ENCODE data around the gene PRR20G.
"Not testable (repeated sequence)": the region's sequence is repeated elsewhere in the genome, so short reads cannot be mapped to it uniquely, and the experiment has no call there.

PRR20G gene

GRCh38 chr3:127287840-127288239 lies at the start of gene PRR20G:
Gene PRR20G (minus strand): TSS chr3:127288046. CDS start chr3:127287365, 681 bp downstream.
- no peak for DNase-seq

- DNase-seq: no peak
Observed at GRCh38 chr3:127337001-127337400, 49.2 kb upstream of the PRR20G start.

DNA sequence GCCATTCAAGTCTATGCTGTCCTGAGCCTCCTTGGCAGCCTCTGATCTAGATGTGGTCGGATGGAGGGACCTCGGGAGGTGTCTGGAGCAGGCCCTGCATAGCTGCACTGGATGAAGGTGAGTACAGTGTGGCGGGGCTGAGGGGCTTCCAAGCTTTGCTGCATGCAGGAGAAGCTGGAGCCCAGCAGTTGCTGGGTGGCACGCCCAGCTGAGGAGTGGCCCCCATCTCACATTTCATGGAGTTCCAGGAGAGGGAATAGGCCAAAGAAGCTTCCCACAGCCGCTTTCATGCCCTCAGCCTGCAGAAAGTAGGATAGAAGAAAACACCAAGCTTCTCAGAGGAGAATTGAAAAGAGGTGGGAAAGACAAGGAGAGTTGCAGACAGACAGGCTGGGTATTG lies 48.3 kb upstream of the PRR20G start:
- no peak for DNase-seq

- no peak for DNase-seq
Observed at GRCh38 chr3:127330385-127330784, 42.5 kb upstream of the PRR20G start.

GRCh38 chr3:127329631-127330285 lies 41.9 kb upstream of the PRR20G start:
- DNase-seq: no peak

GRCh38 chr3:127328421-127328820 lies 40.6 kb upstream of the PRR20G start:
- DNase-seq: no peak

GRCh38 chr3:127326341-127326740 lies 38.5 kb upstream of the PRR20G start:
- DNase-seq: no peak

GRCh38 chr3:127325629-127325961 lies 37.7 kb upstream of the PRR20G start:
- DNase-seq: no peak

GRCh38 chr3:127324913-127325628 lies 37.2 kb upstream of the PRR20G start:
- no peak for DNase-seq

GRCh38 chr3:127324076-127324475 lies 36.2 kb upstream of the PRR20G start:
- DNase-seq: no peak

DNA sequence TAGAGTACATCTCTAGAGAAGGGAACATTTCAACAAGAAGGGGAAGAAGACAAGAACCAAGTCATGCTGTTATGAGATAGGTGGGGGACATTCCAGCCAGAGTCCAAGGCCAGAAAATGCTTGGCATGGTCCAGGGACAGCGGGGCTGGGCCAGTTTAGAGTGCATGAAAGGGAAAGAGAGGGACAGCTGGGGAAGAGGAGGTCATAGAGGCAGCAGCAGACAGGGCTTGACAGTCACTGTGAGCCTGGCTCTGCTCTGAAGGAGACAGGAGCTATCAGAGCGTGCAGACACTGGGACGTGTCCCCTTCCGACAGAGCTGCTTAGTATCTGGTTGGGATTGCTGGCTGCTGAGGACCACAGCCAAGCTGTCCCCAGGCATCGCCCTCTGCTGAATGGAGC lies 35.7 kb upstream of the PRR20G start:
- DNase-seq: no peak

- DNase-seq: no peak
Observed at GRCh38 chr3:127321371-127321770, 33.5 kb upstream of the PRR20G start.

DNA sequence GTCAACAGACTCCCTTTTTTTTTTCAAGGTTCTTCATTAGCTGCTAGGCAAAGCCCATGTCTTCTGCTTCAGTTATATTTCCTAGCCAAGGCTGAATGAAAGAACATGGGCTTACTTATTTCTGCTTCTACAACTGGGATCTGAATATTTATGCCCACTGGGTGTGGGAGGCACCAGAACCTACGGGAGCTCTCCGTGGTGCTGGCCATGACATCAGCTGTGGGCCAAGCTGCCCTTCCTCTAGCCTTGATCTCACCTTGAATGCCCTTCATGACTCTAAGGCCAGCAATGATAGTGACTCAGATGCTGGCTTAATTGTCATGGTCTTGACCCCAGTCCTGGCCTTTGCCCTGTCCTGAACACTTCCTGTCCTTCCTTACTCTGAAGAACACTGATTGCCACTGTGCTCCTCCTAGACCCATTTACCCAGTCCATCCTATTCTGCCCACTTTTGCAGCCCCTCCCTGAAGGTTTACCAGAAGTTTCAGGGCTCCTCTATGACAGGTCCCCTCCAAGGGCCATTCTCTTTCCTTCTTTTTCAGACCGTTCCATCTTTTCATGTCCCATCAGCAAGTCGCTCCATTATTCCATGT lies 32.8 kb upstream of the PRR20G start:
- DNase-seq: no peak

GRCh38 chr3:127316685-127317084 lies 28.8 kb upstream of the PRR20G start:
- DNase-seq: no peak

- no peak for DNase-seq
Observed at GRCh38 chr3:127312818-127313217, 25.0 kb upstream of the PRR20G start.

GRCh38 chr3:127308821-127309220 lies 21.0 kb upstream of the PRR20G start:
- not testable (repeated sequence) for DNase-seq

DNA sequence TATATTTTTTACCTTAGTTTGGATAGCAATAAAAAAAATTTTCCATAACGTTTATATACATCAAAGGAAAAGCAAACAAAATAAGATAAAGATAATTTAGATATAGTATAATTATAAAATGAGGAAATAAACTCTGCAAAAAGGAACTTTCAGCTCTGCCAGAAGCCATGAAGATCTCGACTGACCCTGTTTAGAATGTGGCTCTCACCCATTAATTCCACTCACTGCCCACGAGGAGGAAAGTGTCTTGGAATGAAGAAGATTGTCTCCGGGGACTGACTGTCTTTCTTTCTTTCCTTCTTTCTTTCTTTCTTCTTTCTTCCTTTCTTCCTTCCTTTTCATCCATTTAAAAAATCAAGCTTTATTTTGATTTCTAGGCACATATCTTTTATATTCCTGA lies 20.1 kb upstream of the PRR20G start:
- no peak for DNase-seq

GRCh38 chr3:127307112-127307835 lies 19.4 kb upstream of the PRR20G start:
- DNase-seq: no peak

GRCh38 chr3:127306361-127307111 lies 18.7 kb upstream of the PRR20G start:
- DNase-seq: no peak

DNA sequence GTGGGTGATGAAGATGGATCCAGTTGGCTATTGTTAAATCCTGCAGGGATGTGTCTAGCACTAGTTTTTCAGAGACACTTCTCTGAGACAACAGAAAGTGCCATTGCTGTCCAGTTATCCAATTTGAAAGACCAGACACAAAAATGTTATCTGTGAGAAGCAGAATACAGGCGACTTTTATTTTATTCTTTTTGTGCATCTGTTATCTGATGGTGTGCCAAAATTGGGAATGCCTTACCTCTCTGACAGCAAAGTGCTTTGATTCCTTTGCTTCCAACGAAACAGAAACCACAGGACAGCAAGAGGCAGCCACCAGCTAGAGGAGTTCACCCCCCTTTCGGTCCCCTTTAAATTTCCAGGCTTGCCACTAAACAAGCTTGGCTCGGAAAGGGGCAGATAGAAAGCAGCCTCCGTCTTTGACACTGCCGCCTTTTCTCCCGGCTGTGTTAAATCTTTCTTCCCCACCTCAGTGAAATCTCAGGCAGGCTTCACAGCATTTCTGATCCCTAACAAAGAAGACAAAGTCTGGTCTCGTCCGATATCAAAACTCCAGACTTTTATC lies 17.7 kb upstream of the PRR20G start:
- DNase-seq: no peak

DNA sequence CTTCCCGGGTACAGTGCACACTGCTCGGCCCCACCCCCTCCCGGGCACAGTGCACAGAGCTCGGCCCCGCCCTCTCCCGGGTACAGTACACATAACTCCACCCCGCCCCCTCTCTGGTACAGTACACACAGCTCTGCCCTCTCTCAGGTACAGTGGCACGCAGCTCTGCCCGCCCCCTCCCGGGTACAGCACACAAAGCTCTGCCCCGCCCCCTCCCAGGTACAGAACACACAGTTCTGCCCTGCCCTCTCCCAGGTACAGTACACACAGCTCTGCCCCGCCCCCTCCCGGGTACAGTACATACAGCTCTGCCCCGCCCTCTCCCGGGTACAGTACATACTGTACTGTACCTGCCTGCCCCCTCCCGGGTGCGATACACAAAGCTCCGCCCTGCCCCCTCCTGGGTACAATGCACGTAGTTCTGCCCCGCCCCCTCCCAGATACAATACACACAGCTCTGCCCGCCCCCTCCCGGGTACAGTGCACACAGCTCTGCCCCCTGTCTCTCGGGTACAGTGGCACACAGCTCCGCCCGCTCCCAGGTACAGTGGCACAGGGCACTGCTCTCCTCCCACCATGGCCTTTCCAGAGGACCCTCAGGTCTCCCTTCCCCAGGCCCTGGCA lies 16.4 kb upstream of the PRR20G start:
- peak; percentile 27 for DNase-seq

DNA sequence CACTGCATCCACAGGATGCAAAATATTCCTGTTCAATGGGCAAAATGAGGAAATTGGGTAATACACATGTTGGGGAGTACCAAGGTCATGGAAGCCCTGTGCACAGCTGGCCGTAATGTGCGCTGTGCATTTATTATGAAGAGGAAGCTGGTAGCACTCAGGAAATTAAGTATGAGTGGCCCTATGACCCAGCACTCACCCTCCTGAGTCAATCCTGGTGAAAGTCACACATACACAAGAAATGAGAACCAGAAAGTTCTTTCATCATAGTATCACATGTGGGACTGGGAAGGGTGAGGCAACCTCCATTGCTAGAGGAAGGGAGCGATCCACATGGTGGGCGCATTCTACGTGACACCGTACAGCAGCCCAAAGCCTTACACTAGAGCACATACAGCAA lies 11.4 kb upstream of the PRR20G start:
- no peak for DNase-seq
